ENCODE results near the gene TM9SF1.

The TM9SF1 gene

GRCh38 chr14:24147761-24148428 lies 47.3 kb downstream of the TM9SF1 start:
- H3K4me3 ChIP-seq (ENCODE audit: low read depth, low read length): peak overlapping the region; percentile 87
- DNase-seq (ENCODE audit: low read depth): peak; percentile 13
- no peak for TF ChIP-seq CTCF (conservative IDR thresholded peaks at IDR 0.05; ENCODE audit: low read depth, low read length)

- no peak for TF ChIP-seq CTCF (conservative IDR thresholded peaks at IDR 0.05; ENCODE audit: low read depth, low read length)
- H3K4me3 ChIP-seq (ENCODE audit: low read depth, low read length): peak within 1 kb of the TSS; percentile 87
- peak; percentile 99 for DNase-seq (ENCODE audit: low read depth)
These were observed 48.1 kb downstream of the TM9SF1 start, which contains the start of gene RNF31 for GRCh38 chr14:24146978-24147760. TSS of gene RNF31 (plus strand) at chr14:24147498. CDS start at chr14:24147699, 201 bp downstream.

- peak; percentile 99 for DNase-seq (ENCODE audit: low read depth)
- no peak for TF ChIP-seq CTCF (conservative IDR thresholded peaks at IDR 0.05; ENCODE audit: low read depth, low read length)
- peak within 1 kb of the TSS; percentile 87 for H3K4me3 ChIP-seq (ENCODE audit: low read depth, low read length)
These were observed 48.7 kb downstream of the TM9SF1 start, which contains the start of gene PSME2 for GRCh38 chr14:24146453-24146977. TSS of gene PSME2 (minus strand) at chr14:24146610. CDS start at chr14:24146581, 29 bp downstream.

- peak; percentile 30 for DNase-seq (ENCODE audit: low read depth)
These were observed 49.4 kb downstream of the TM9SF1 start for GRCh38 chr14:24145690-24146452.

GRCh38 chr14:24145219-24145618 lies 50.0 kb downstream of the TM9SF1 start:
- TF ChIP-seq CTCF (conservative IDR thresholded peaks at IDR 0.05; ENCODE audit: low read depth, low read length): no peak
- peak overlapping the region; percentile 87 for H3K4me3 ChIP-seq (ENCODE audit: low read depth, low read length)

More at GRCh38 chr14:24145690-24146452, 49.4 kb downstream of the TM9SF1 start:
- no peak for TF ChIP-seq CTCF (conservative IDR thresholded peaks at IDR 0.05; ENCODE audit: low read depth, low read length)
- peak overlapping the region; percentile 87 for H3K4me3 ChIP-seq (ENCODE audit: low read depth, low read length)

GRCh38 chr14:24144451-24144850 lies 50.8 kb downstream of the TM9SF1 start:
- TF ChIP-seq CTCF (conservative IDR thresholded peaks at IDR 0.05; ENCODE audit: low read depth, low read length): no peak
- DNase-seq (ENCODE audit: low read depth): no peak
- no peak overlapping the region for H3K4me3 ChIP-seq (ENCODE audit: low read depth, low read length)

More at GRCh38 chr14:24145219-24145618, 50.0 kb downstream of the TM9SF1 start:
- DNase-seq (ENCODE audit: low read depth): no peak
